ENCODE measurements around the gene TSPAN11.

The TSPAN11 gene

DNA sequence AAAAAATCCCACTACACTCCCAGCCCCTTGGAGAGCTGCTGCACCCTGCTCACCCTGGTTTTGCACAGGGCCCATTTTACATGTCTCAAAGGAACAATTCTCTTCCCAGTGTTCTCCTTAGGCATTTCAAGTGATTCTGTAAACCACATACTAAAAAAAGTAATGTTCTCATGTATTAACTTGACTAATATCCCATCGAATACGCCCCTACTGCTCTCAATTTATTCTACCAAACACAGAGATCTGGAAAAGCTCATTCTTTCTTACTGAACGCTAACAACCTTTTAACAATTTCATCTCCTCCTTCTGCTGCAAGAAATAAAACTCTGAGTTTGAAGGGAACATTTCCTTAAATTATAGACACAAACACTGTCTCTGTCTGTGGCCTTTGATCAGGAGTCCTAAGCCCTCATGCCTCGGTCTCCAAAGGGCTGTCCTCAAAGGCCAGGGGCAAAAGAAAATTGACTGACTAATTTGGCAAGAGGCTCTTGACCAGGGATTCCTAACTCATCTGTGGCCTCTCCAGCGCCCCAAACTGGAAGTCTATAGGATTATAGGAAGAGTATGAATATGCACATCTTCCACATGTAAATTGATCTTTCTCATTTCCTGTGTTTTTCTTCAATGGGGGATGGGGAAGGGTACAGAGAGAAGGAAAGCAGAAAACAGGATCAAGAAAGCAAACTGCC, 17.1 kb upstream of the TSPAN11 start:
- DNase-seq (ENCODE audit: low spot score), result no peak
- no peak for TF ChIP-seq CTCF (IDR thresholded peaks at IDR 0.05; ENCODE audit: borderline replicate concordance, control extremely low read depth, extremely low read depth, insufficient read depth, missing control alignments)
- in situ Hi-C loops (cut with MboI; ENCODE audit: low sequenced_read_pairs, unreplicated experiment), result no loop called here

DNA sequence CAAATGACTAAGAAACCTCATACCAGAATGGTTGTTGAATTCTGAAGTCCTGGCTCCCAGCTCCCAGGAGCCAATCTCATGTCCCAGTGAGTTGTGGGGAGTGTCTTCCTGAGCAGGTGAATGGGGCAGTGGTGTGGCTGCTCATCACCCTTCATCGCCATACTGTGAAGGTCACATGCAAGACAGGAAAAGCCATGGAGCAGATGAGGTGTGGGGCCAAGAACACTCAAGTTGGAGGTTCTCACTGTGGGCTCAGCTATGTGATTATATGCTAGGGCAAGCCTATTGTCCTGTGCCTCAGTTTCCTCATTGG, 16.6 kb upstream of the TSPAN11 start:
- TF ChIP-seq CTCF (IDR thresholded peaks at IDR 0.05; ENCODE audit: borderline replicate concordance, control extremely low read depth, extremely low read depth, insufficient read depth, missing control alignments), result no peak
- DNase-seq (ENCODE audit: low spot score), result no peak
- in situ Hi-C loops (cut with MboI; ENCODE audit: low sequenced_read_pairs, unreplicated experiment), result no loop called here

- no peak for DNase-seq (ENCODE audit: low spot score)
- in situ Hi-C loops (cut with MboI; ENCODE audit: low sequenced_read_pairs, unreplicated experiment), result no loop called here
- no peak for TF ChIP-seq CTCF (IDR thresholded peaks at IDR 0.05; ENCODE audit: borderline replicate concordance, control extremely low read depth, extremely low read depth, insufficient read depth, missing control alignments)
Measured at GRCh38 chr12:30911207-30911606, 15.3 kb upstream of the TSPAN11 start.

DNA sequence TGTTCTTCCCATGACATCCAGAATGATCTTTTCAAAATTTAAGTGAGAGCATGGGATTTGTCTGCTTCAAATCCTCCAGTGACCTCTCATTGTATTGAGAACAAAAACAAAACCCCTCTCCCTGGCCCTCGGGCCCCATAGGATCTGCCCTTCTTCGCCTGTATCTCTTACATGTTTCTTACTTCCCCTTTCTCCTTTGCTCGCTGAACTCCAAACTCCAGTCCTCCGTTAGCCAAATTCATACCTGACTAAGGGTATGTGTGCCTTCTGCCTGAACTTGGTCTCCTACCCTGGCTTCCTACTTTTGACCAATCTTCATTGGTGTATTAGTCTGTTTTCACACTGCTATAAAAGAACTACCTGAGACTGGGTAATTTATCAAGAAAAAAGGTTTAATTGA, 13.2 kb upstream of the TSPAN11 start:
- in situ Hi-C loops (cut with MboI; ENCODE audit: low sequenced_read_pairs, unreplicated experiment), result no loop called here
- DNase-seq (ENCODE audit: low spot score), result no peak
- TF ChIP-seq CTCF (IDR thresholded peaks at IDR 0.05; ENCODE audit: borderline replicate concordance, control extremely low read depth, extremely low read depth, insufficient read depth, missing control alignments), result no peak

GRCh38 chr12:30914986-30915591, 11.5 kb upstream of the TSPAN11 start:
- TF ChIP-seq CTCF (IDR thresholded peaks at IDR 0.05; ENCODE audit: borderline replicate concordance, control extremely low read depth, extremely low read depth, insufficient read depth, missing control alignments), result no peak
- in situ Hi-C loops (cut with MboI; ENCODE audit: low sequenced_read_pairs, unreplicated experiment), result no loop called here
- no peak for DNase-seq (ENCODE audit: low spot score)

- no peak for TF ChIP-seq CTCF (IDR thresholded peaks at IDR 0.05; ENCODE audit: borderline replicate concordance, control extremely low read depth, extremely low read depth, insufficient read depth, missing control alignments)
- no peak for DNase-seq (ENCODE audit: low spot score)
- in situ Hi-C loops (cut with MboI; ENCODE audit: low sequenced_read_pairs, unreplicated experiment), result no loop called here
Measured at GRCh38 chr12:30923057-30923456, 3.5 kb upstream of the TSPAN11 start.

All from GM13976 (cell line).